ENCODE results near the gene TMUB2.

TMUB2 gene

DNA sequence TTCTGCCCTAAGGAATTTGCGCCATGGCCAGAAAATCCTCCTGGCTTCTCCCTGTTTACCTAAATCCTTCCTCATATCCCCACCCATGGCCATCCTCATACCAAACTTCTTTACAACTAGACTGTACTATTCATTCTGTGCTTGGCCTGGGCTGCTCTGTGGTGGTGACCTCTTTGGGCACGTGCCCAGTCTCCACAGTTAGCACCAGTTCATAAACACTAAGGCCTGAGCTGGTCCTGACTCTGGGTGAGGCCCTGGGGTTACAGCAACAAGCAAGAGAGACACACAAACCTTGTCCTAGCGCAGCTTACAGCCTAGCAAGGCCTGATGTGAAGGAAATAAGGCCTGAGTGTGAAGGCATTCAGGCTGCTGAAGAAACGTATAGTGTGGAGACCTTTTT is 16.0 kb downstream of the TMUB2 start:
- DNase-seq (ENCODE audit: low read depth): no peak

- no peak for DNase-seq (ENCODE audit: low read depth)
These were observed 17.1 kb downstream of the TMUB2 start for GRCh38 chr17:44203731-44204440.

- DNase-seq (ENCODE audit: low read depth): no peak
These were observed 17.7 kb downstream of the TMUB2 start for GRCh38 chr17:44204441-44204882.

GRCh38 chr17:44205962-44206824 is 19.4 kb downstream of the TMUB2 start:
- DNase-seq (ENCODE audit: low read depth): no peak

GRCh38 chr17:44206825-44207155 is 20.0 kb downstream of the TMUB2 start:
- no peak for DNase-seq (ENCODE audit: low read depth)

DNA sequence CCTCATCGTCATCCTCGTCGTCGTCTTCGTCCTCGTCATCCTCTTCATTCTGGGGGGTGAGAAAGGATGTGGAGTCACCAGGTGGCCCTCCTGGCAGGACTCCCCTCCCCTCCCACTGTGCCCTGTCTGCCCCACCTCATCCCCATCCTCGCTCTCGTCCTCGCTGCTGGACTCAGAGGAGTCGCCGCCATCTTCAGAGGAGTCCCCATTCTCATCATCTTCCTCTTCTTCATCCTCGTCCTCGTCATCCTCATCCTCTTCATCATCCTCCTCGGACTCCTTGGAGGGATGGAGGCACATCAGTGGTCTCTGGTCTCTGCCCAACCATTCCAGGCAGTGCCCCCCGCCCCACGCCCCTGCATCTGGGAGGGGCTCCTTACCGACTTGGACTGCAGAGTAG is 20.5 kb downstream of the TMUB2 start:
- DNase-seq (ENCODE audit: low read depth): no peak

DNA sequence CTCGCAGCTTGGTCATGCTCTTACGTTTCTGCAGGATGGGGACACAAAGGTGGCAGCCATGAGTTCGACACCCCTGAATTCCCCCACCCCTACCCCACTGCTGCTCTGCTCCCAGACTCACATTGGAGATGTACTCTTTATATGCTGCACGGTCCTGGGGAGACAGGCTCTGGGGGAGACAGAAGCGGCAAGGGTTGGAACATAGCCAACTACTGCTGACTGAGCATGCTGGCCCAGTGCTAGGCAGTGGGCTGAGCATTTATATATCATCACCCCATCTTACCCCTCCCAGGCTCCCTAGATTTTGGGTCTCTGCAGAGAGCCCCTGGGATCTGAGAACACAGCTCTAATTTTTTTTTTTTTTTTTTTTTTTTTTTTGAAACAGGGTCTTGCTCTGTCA is 21.0 kb downstream of the TMUB2 start:
- DNase-seq (ENCODE audit: low read depth): no peak

- no peak for DNase-seq (ENCODE audit: low read depth)
These were observed 23.1 kb downstream of the TMUB2 start for GRCh38 chr17:44209786-44210341.

- DNase-seq (ENCODE audit: low read depth): no peak
These were observed 23.8 kb downstream of the TMUB2 start for GRCh38 chr17:44210342-44211192.

- no peak for DNase-seq (ENCODE audit: low read depth)
These were observed 24.8 kb downstream of the TMUB2 start for GRCh38 chr17:44211281-44212265.

DNA sequence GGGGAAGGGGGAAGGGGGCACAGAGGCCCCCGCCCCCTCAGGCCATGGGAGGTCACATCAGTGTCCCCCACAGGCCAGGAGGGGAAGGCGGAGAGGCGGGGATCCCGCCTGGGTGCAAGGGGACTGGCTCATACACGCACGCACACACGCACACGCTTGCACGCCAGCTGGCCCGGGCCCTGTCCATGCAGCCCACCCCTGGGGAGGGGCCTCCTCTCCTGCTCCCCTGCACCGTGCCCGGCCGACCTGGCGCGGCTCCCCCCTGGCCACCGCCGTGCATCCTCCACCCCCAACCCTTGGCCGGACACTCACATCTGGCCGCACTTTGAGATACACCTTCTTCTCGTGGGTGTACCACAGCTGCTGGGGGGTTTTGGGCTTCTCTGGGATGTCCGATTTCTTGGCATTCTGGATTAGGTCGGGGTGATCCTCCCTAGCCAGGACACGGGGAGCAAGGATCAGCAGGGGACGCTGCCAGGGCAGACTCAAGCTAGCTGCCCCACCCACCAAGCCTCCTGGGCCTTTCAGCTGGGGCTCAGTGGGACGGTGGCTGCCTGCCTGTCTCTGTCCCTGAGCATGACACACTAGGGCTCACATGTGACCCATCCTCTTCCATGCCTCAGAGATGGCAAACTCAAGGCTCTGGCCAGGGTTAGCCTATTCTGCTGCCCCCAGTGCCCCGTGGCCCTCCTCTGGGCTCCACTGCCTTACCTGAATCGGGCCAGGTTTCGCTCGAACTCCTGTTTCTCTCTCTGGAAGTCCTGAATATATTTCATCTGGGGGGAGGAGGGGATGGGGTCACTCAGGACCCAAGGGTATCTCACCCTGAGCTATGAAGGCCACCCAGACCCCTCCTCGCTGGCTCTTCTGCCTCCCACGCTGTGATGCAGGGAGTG is 26.0 kb downstream of the TMUB2 start:
- DNase-seq (ENCODE audit: low read depth): no peak

DNA sequence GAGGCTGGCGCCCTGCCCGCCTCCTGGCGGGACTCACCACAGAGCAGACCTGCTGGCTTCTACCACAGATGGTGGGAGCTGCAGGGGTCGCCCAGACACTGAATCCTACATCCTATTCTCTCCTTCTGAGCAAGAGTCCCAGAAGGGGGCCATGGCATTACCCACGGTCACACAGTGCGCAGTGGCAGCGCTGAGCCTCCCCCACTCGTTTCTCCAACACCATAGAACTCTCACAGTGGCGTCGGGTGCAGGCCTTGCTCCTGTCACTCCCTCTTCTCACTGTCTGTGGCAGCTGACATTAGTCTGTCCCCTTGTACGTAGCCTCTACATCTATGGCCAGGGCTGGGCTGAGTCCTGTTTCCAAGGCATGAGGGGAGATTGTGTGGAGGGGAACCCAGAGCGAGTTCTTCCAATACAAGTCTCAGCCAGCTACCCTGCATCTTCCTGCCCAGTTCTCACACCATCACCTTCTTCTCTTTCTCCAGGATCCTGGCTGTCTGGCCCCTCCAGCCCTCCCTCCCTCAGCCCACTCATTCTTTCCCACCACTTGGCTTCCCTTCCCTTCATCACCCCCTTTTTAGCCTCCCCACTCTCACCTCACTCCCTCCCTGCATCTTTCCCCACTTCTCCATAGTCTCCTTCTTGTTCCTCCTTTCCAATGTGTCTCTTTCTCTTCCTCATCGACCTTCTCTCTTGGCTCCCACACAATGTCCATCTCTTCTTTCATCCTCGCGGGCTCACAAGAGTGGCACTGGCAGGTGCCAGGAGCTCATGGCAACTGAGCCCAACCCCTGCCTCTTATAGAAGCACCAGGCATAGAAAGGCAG is 26.8 kb downstream of the TMUB2 start:
- DNase-seq (ENCODE audit: low read depth): no peak

DNA sequence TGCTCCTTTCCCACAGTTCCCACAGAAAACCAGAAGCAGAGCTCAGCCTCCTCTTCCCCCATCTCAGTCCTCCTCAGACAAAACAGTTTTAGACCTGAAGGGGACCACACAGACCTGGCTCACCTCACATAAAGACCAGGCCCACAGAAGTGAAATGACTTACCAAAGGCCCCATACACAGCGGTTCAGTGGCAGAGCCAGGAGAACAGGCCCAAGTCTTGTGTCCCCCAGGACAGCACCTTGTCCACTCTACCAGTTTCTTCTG is 27.4 kb downstream of the TMUB2 start:
- DNase-seq (ENCODE audit: low read depth): no peak

DNA sequence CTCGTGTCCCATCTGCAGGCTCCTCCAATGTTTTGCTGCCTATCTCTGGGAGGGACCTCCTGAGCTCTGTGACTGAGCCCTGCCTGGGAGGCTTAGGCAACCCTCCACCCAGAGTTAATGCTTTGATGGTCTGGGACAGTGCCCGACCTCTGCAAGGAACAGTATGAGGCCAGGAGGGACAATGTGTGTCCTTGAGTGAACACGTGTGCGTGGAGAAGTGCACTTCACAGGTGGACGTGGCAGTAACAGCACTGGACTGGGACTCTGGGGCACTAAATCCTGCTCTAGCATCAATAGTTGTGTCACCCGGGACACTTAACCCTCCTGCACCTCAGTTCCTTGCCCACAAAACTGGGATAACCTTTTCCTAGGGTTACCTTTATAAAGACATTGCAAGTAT is 28.1 kb downstream of the TMUB2 start:
- DNase-seq (ENCODE audit: low read depth): no peak

DNA sequence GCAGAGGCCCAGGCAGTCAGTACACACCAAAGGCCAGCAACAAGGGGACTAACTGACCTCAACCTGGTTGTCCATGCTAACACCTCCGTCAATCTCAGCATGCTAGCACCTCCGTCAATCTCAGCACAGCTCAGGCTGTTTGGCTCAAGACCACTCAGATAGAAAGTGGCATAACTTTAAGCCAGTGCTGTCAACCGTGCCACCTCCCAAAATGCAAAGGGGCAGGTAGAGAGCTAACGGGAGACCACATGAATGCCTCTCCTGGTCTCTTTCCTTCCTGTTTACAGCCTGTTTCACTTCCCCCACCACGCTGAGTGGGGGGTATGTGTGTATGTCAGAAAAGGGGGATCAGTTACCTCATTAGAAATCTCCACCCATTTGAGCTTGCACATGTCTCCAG is 29.4 kb downstream of the TMUB2 start:
- DNase-seq (ENCODE audit: low read depth): no peak

- DNase-seq (ENCODE audit: low read depth): no peak
These were observed 29.9 kb downstream of the TMUB2 start for GRCh38 chr17:44216694-44217093.

DNA sequence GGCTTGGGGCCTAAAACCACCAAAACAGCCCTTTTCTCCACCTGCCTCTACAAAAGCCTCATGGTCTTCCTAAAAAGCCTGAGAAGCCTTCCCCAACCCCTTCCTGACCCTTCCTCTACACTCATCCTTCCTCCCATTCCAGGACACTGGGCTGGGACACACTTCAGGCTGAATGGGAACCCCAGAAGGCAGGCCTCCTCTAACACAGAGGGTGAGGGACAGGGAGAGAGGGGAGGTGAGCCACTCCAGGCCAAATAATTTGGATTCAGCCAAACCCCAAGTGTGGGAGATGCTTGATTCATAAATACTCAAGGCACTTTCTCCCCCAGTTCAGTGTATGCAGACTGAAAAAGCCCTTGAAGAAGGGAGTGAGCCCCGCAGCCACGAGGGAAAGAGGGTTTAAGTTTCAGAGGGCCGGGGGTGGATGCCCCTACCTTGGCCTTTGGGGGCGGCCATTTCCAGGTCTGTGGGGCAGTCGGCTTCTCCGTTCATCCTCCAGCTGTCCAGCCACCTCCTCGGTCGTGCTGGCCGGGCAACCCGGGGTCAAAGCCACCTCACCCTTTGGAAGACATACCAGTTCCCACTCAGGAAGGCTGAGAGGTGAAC is 31.1 kb downstream of the TMUB2 start:
- no peak for DNase-seq (ENCODE audit: low read depth)

DNA sequence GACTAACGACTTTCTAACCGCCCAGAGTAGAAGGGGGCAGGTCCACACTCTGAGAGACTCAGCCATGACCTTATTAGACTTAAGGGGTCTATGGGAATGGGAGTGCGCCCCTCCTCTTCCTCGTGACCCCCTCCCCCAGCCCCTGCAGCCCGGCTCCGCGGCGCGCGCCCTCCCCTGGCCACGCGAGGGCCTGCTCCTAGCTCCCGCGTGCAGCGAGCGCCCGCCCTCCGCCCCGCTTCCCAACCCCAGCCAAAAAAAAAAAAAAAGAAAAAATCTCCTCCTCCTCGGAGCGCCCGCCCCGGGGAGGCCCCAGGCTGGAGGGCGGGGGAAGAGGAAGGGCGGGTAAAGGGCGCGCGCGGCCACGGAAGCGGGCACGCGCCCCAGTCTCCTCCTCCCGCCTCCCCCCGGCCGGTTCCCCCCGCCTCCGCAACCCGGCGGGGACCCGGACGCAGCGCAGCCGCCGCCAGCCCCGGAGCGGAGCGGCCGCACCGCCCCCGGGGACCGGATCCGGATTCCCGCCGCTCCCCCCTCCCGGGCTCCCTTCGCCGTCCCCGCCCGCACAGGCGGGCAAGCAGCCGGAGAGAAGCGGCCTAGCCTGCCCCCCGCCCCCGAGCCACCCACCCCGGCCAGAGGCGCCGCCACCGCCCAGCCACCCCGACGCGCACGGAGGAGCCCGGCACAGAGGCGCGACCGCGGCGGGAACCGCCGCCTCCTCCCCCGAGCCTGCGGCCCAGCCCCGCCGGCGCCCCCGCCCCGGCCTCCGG is 31.8 kb downstream of the TMUB2 start:
- no peak for DNase-seq (ENCODE audit: low read depth)
